ENCODE measurements around the gene NFASC. TPM values are rescaled to one million over a fixed set of nuclear protein-coding genes. Genes with fewer than 3 reads are reported as not detected.

Gene NFASC
- total RNA-seq, 2 experiments from 2014 or later: not detected

GRCh38 chr1:204925701-204926100 is 55.0 kb downstream of the NFASC start:
- H3K9me3 ChIP-seq (ENCODE audit: low read length): no peaks in the 10 kb centered on the region
- BruUV-seq (replicated peaks): no TSS peak
- intact Hi-C loops (cut with micrococcal nuclease; ENCODE audit: unreplicated experiment): no loop called here
- H2AFZ ChIP-seq (ENCODE audit: low read length): no peak overlapping the region
- H3K9me2 ChIP-seq (ENCODE audit: insufficient read depth, low read length): no peaks in the 10 kb centered on the region
- H3K4me2 ChIP-seq (ENCODE audit: low read length): no peak overlapping the region
- DNase-seq (ENCODE audit: low spot score): no peak
- CTCF ChIA-PET (ENCODE audit: unreplicated experiment): no interaction called here
- H3K4me3 ChIP-seq (ENCODE audit: low read depth, low read length, poor library complexity, severe bottlenecking): no peak overlapping the region
- H4K20me1 ChIP-seq (ENCODE audit: insufficient read depth, low read length): no peaks in the 10 kb centered on the region
- H3K36me3 ChIP-seq (ENCODE audit: insufficient read depth, low read length): no peaks in the 10 kb centered on the region
- no peaks in the 10 kb centered on the region for H3K4me1 ChIP-seq (ENCODE audit: insufficient read depth, low read length, poor library complexity, severe bottlenecking)
- H3K79me2 ChIP-seq (ENCODE audit: insufficient read depth, low read depth, low read length): no peaks in the 10 kb centered on the region
- H3K27ac ChIP-seq (ENCODE audit: low read depth, low read length, poor library complexity, severe bottlenecking): no peak overlapping the region
- TF ChIP-seq CTCF (conservative IDR thresholded peaks at IDR 0.05; ENCODE audit: low read length) (no peak), EZH2phosphoT487 (IDR thresholded peaks at IDR 0.05; ENCODE audit: borderline replicate concordance, low read depth, low read length) (no peak)
- POLR2A ChIA-PET: interaction anchor here (0.7 kb wide), 1 partner anchor 150 kb away, joined by 3 read pairs; no protein-coding TSS in a partner anchor

GRCh38 chr1:204927673-204928641 is 57.3 kb downstream of the NFASC start:
- CTCF ChIA-PET (ENCODE audit: unreplicated experiment): no interaction called here
- Histone ChIP-seq H3K9me3 (ENCODE audit: low read length) (no peaks in the 10 kb centered on the region), H3K4me3 (ENCODE audit: low read depth, low read length, poor library complexity, severe bottlenecking) (no peak overlapping the region), H3K4me1 (ENCODE audit: insufficient read depth, low read length, poor library complexity, severe bottlenecking) (no peaks in the 10 kb centered on the region), H3K27ac (ENCODE audit: low read depth, low read length, poor library complexity, severe bottlenecking) (no peak overlapping the region), H4K20me1 (ENCODE audit: insufficient read depth, low read length) (no peaks in the 10 kb centered on the region), H3K36me3 (ENCODE audit: insufficient read depth, low read length) (no peaks in the 10 kb centered on the region), H3K79me2 (ENCODE audit: insufficient read depth, low read depth, low read length) (no peaks in the 10 kb centered on the region), H3K4me2 (ENCODE audit: low read length) (no peak overlapping the region), H3K9me2 (ENCODE audit: insufficient read depth, low read length) (no peaks in the 10 kb centered on the region), H2AFZ (ENCODE audit: low read length) (no peak overlapping the region)
- DNase-seq (ENCODE audit: low spot score): no peak
- intact Hi-C loops (cut with micrococcal nuclease; ENCODE audit: unreplicated experiment): no loop called here
- TF ChIP-seq EZH2phosphoT487 (IDR thresholded peaks at IDR 0.05; ENCODE audit: borderline replicate concordance, low read depth, low read length) (no peak), CTCF (conservative IDR thresholded peaks at IDR 0.05; ENCODE audit: low read length) (no peak)
- BruUV-seq (replicated peaks): no TSS peak
- POLR2A ChIA-PET: interaction anchor here (0.6 kb wide), 1 partner anchor 1031 kb away, joined by 3 read pairs; no protein-coding TSS in a partner anchor
